WTC11 (cell line): ENCODE results near the gene NBPF26.
"Not testable (repeated sequence)": the region's sequence is repeated elsewhere in the genome, so short reads cannot be mapped to it uniquely, and the experiment has no call there.

Source experiments
- CBFB ChIP-seq: sonication (generic); formaldehyde crosslinking; IDR thresholded peaks from 2 replicates; pipeline ENCODE4 v1.8.1; 2022; ENCODE audit warnings: mild to moderate bottlenecking, low read depth, missing genetic modification reagents
- TF ChIP-seq, protein P1 (sequence below): fragments of 200-600 bp; IDR thresholded peaks from 2 replicates; pipeline ENCODE4 v1.8.0; 2022; ENCODE audit warnings: antibody characterized with exemption

- TF ChIP-seq, protein P1, sequence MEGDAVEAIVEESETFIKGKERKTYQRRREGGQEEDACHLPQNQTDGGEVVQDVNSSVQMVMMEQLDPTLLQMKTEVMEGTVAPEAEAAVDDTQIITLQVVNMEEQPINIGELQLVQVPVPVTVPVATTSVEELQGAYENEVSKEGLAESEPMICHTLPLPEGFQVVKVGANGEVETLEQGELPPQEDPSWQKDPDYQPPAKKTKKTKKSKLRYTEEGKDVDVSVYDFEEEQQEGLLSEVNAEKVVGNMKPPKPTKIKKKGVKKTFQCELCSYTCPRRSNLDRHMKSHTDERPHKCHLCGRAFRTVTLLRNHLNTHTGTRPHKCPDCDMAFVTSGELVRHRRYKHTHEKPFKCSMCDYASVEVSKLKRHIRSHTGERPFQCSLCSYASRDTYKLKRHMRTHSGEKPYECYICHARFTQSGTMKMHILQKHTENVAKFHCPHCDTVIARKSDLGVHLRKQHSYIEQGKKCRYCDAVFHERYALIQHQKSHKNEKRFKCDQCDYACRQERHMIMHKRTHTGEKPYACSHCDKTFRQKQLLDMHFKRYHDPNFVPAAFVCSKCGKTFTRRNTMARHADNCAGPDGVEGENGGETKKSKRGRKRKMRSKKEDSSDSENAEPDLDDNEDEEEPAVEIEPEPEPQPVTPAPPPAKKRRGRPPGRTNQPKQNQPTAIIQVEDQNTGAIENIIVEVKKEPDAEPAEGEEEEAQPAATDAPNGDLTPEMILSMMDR: not testable (repeated sequence)
- TF ChIP-seq CBFB: not testable (repeated sequence)
Observed at GRCh38 chr1:120858144-120858543, 134.4 kb downstream of the NBPF26 start.
